ENCODE data around the gene DEPDC7.

The DEPDC7 gene

GRCh38 chr11:33040033-33040861, 24.6 kb downstream of the DEPDC7 start:
- Histone ChIP-seq H3F3A (ENCODE audit: control insufficient read depth, insufficient read depth) (0 out of 2 replicates have a peak, but pooled peaks cover 5% of the 10 kb centered on the region), H3K36me3 (ENCODE audit: control insufficient read depth, low read length) (peaks cover 9% of the 10 kb centered on the region; the same call in 1 of the 2 replicates), H3K27me3 (ENCODE audit: control insufficient read depth, low read length) (peaks cover 4% of the 10 kb centered on the region; the same call in 1 of the 2 replicates), H3K4me3 (ENCODE audit: low read length) (peak overlapping the region; percentile 84), H3K27ac (ENCODE audit: low read depth, low read length) (peak overlapping the region; percentile 12; the same call in 1 of the 2 replicates), H3K79me2 (ENCODE audit: control insufficient read depth, low read length) (peaks cover 6% of the 10 kb centered on the region; the same call in 1 of the 2 replicates), H3K4me1 (ENCODE audit: control insufficient read depth, low read length) (peaks cover 17% of the 10 kb centered on the region), H3K9me2 (replicated peaks; ENCODE audit: control insufficient read depth, low read length) (no peaks in the 10 kb centered on the region), H3K4me2 (ENCODE audit: low read length) (peak overlapping the region; percentile 90), H4K20me1 (ENCODE audit: control insufficient read depth, insufficient read depth, low read depth, low read length) (no peaks in the 10 kb centered on the region), H3K9me3 (ENCODE audit: control insufficient read depth, insufficient read depth, low read length) (no peaks in the 10 kb centered on the region)
- TF ChIP-seq CTCF (IDR thresholded peaks at IDR 0.05; ENCODE audit: low read depth, low read length, poor library complexity, severe bottlenecking) (no peak), EZH2phosphoT487 (IDR thresholded peaks at IDR 0.05; ENCODE audit: borderline replicate concordance, low read length) (no peak)

- H3K4me2 ChIP-seq (ENCODE audit: low read length), result peak overlapping the region; percentile 90
- H3K79me2 ChIP-seq (ENCODE audit: control insufficient read depth, low read length), result peaks cover 6% of the 10 kb centered on the region; the same call in 1 of the 2 replicates
- no peak for TF ChIP-seq EZH2phosphoT487 (IDR thresholded peaks at IDR 0.05; ENCODE audit: borderline replicate concordance, low read length)
- TF ChIP-seq CTCF (IDR thresholded peaks at IDR 0.05; ENCODE audit: low read depth, low read length, poor library complexity, severe bottlenecking), result no peak
- H3K27me3 ChIP-seq (ENCODE audit: control insufficient read depth, low read length), result no peaks in the 10 kb centered on the region
- H3F3A ChIP-seq (ENCODE audit: control insufficient read depth, insufficient read depth), result 0 out of 2 replicates have a peak, but pooled peaks cover 5% of the 10 kb centered on the region
- peak overlapping the region; percentile 84 for H3K4me3 ChIP-seq (ENCODE audit: low read length)
- H3K36me3 ChIP-seq (ENCODE audit: control insufficient read depth, low read length), result peaks cover 9% of the 10 kb centered on the region; the same call in 1 of the 2 replicates
- no peaks in the 10 kb centered on the region for H3K9me2 ChIP-seq (replicated peaks; ENCODE audit: control insufficient read depth, low read length)
- H4K20me1 ChIP-seq (ENCODE audit: control insufficient read depth, insufficient read depth, low read depth, low read length), result no peaks in the 10 kb centered on the region
- H3K27ac ChIP-seq (ENCODE audit: low read depth, low read length), result no peak overlapping the region
- H3K4me1 ChIP-seq (ENCODE audit: control insufficient read depth, low read length), result peaks cover 17% of the 10 kb centered on the region
- no peaks in the 10 kb centered on the region for H3K9me3 ChIP-seq (ENCODE audit: control insufficient read depth, insufficient read depth, low read length)
Observed at GRCh38 chr11:33040862-33041453, 25.3 kb downstream of the DEPDC7 start.

GRCh38 chr11:33043221-33043830, 27.6 kb downstream of the DEPDC7 start:
- H3K36me3 ChIP-seq (ENCODE audit: control insufficient read depth, low read length), result peaks cover 18% of the 10 kb centered on the region
- no peak overlapping the region for H3K4me2 ChIP-seq (ENCODE audit: low read length)
- TF ChIP-seq EZH2phosphoT487 (IDR thresholded peaks at IDR 0.05; ENCODE audit: borderline replicate concordance, low read length) (no peak), CTCF (IDR thresholded peaks at IDR 0.05; ENCODE audit: low read depth, low read length, poor library complexity, severe bottlenecking) (no peak)

More at GRCh38 chr11:33043221-33043830, 27.6 kb downstream of the DEPDC7 start:
- Histone ChIP-seq H3K9me2 (replicated peaks; ENCODE audit: control insufficient read depth, low read length) (no peaks in the 10 kb centered on the region), H3K4me3 (ENCODE audit: low read length) (no peak overlapping the region), H3K4me1 (ENCODE audit: control insufficient read depth, low read length) (peaks cover 17% of the 10 kb centered on the region), H3K79me2 (ENCODE audit: control insufficient read depth, low read length) (peaks cover 6% of the 10 kb centered on the region; the same call in 1 of the 2 replicates), H3K9me3 (ENCODE audit: control insufficient read depth, insufficient read depth, low read length) (no peaks in the 10 kb centered on the region), H4K20me1 (ENCODE audit: control insufficient read depth, insufficient read depth, low read depth, low read length) (no peaks in the 10 kb centered on the region), H3K27me3 (ENCODE audit: control insufficient read depth, low read length) (no peaks in the 10 kb centered on the region), H3K27ac (ENCODE audit: low read depth, low read length) (no peak overlapping the region), H3F3A (ENCODE audit: control insufficient read depth, insufficient read depth) (0 out of 2 replicates have a peak, but pooled peaks cover 5% of the 10 kb centered on the region)

Data from DOHH2 (cell line).